HepG2 (cell line): ENCODE measurements around the gene MTIF2. TPM values are rescaled to one million over a fixed set of nuclear protein-coding genes. Genes with fewer than 3 reads are reported as not detected.

ENCODE experiments used
- BCL3 ChIP-seq: sonication (generic); formaldehyde crosslinking; IDR thresholded peaks from 2 replicates; pipeline ENCODE4 v1.5.1; 2020; ENCODE audit warnings: mild to moderate bottlenecking, missing genetic modification reagents, moderate library complexity
- CHCHD3 ChIP-seq: sonication (generic); formaldehyde crosslinking; IDR thresholded peaks from 2 replicates; pipeline ENCODE4 v1.8.0; 2022; ENCODE audit warnings: mild to moderate bottlenecking, missing genetic modification reagents, moderate library complexity
- ETV6 ChIP-seq: sonication (generic); formaldehyde crosslinking; conservative IDR thresholded peaks from 2 replicates; pipeline ENCODE4 v1.4.0; 2020; ENCODE audit warnings: missing genetic modification reagents
- FOXP4 ChIP-seq: sonication (generic); formaldehyde crosslinking; IDR thresholded peaks from 2 replicates; pipeline ENCODE4 v1.4.0; 2020; ENCODE audit warnings: missing genetic modification reagents
- HCFC1 ChIP-seq: fragments of 150-350 bp; IDR thresholded peaks from 2 replicates; pipeline ENCODE4 v1.6.1; 2014; ENCODE audit warnings: low read depth, low read length
- KLF13 ChIP-seq: sonication (generic); formaldehyde crosslinking; IDR thresholded peaks from 2 replicates; pipeline ENCODE4 v1.4.0; 2020; ENCODE audit warnings: mild to moderate bottlenecking, missing genetic modification reagents
- NFE2 ChIP-seq: sonication (generic); formaldehyde crosslinking; IDR thresholded peaks from 2 replicates; pipeline ENCODE4 v1.4.0; 2020; ENCODE audit warnings: missing genetic modification reagents
- NFRKB ChIP-seq: fragments of 450-650 bp; IDR thresholded peaks from 2 replicates; pipeline ENCODE4 v1.6.1; 2017
- PAF1 ChIP-seq: IDR thresholded peaks from 2 replicates; pipeline ENCODE4 v1.6.1; 2016; ENCODE audit warnings: missing genetic modification reagents, missing compliant biosample characterization
- POLR2A ChIP-seq, 2 experiments: IDR thresholded peaks; 2 replicates each; pipeline ENCODE4 v1.6.1; 2011; ENCODE audit warnings: low read depth in 2 of 2, low read length in 2 of 2, mild to moderate bottlenecking in 1 of 2, moderate library complexity in 1 of 2; ENCODE audit not compliant: insufficient read depth in 1 of 2
- SATB2 ChIP-seq: sonication (generic); formaldehyde crosslinking; IDR thresholded peaks from 2 replicates; pipeline ENCODE4 v1.5.0; 2020; ENCODE audit warnings: missing genetic modification reagents
- SOX6 ChIP-seq, 2 experiments: fragments of 450-650 bp in 1 of 2; sonication (generic) in 1 of 2; formaldehyde crosslinking in 1 of 2; IDR thresholded peaks; 2 replicates each; pipeline versions ENCODE4 v1.4.0 to v1.6.1; 2017 to 2020; ENCODE audit warnings: antibody characterized with exemption in 1 of 2, mild to moderate bottlenecking in 1 of 2, missing genetic modification reagents in 1 of 2
- THAP11 ChIP-seq: IDR thresholded peaks from 2 replicates; pipeline ENCODE4 v1.6.1; 2016; ENCODE audit warnings: missing biosample characterization, missing genetic modification reagents
- ZNF235 ChIP-seq: sonication (generic); formaldehyde crosslinking; IDR thresholded peaks from 2 replicates; pipeline ENCODE4 v1.8.1; 2023; ENCODE audit warnings: mild to moderate bottlenecking, missing genetic modification reagents, borderline replicate concordance
- ZNF652 ChIP-seq: IDR thresholded peaks from 2 replicates; pipeline ENCODE4 v1.6.1; 2016; ENCODE audit warnings: low read depth, borderline replicate concordance
- ZNF747 ChIP-seq: sonication (generic); formaldehyde crosslinking; IDR thresholded peaks from 2 replicates; pipeline ENCODE4 v1.8.1; 2023; ENCODE audit warnings: missing genetic modification reagents, mild to moderate bottlenecking, borderline replicate concordance
- ZNF816 ChIP-seq: sonication (generic); formaldehyde crosslinking; IDR thresholded peaks from 2 replicates; pipeline ENCODE4 v1.8.0; 2022; ENCODE audit warnings: missing genetic modification reagents, mild to moderate bottlenecking, borderline replicate concordance
- ZSCAN31 ChIP-seq: sonication (generic); formaldehyde crosslinking; IDR thresholded peaks from 2 replicates; pipeline ENCODE4 v1.5.0; 2020; ENCODE audit warnings: low read depth, mild to moderate bottlenecking, missing genetic modification reagents
- polyA plus RNA-seq, 8 experiments: library from polyadenylated mRNA; depleted of rRNA in 3 of 8; stranded (reverse) in 7 of 8; unstranded in 1 of 8; fragments of >200 nt; fragmentation: Illumina TruSeq in 4 of 8; extraction: Trizol in 4 of 8; gene quantifications; 2 replicates each; pipeline versions ENCODE4 v1.2.1 to v1.2.3, GENCODE V29; 2011 to 2016; ENCODE audit warnings: low read depth in 4 of 8, missing spikeins in 1 of 8, mixed read lengths in 1 of 8; ENCODE audit not compliant: insufficient read depth in 1 of 8
- total RNA-seq, 5 experiments: library from RNA; depleted of rRNA; stranded (reverse); fragments of >200 nt; fragmentation: Illumina TruSeq; extraction: Trizol; gene quantifications; 2 replicates each; pipeline ENCODE4 v1.2.3, GENCODE V29; 2016; ENCODE audit warnings: low read depth in 1 of 5
- TF ChIP-seq, protein P1 (sequence below): sonication (generic); formaldehyde crosslinking; IDR thresholded peaks from 2 replicates; pipeline ENCODE4 v1.4.0; 2020; ENCODE audit warnings: mild to moderate bottlenecking, missing genetic modification reagents
- TF ChIP-seq, protein P2 (sequence below): sonication (generic); formaldehyde crosslinking; IDR thresholded peaks from 2 replicates; pipeline ENCODE4 v1.5.1; 2020; ENCODE audit warnings: mild to moderate bottlenecking, missing genetic modification reagents, borderline replicate concordance

The MTIF2 gene
- total and polyA plus RNA-seq, 2 of the 13 experiments (the other 11 are each of a cell fraction or from before 2014, with no cell fraction given): 32.1 to 92.1 TPM

DNA sequence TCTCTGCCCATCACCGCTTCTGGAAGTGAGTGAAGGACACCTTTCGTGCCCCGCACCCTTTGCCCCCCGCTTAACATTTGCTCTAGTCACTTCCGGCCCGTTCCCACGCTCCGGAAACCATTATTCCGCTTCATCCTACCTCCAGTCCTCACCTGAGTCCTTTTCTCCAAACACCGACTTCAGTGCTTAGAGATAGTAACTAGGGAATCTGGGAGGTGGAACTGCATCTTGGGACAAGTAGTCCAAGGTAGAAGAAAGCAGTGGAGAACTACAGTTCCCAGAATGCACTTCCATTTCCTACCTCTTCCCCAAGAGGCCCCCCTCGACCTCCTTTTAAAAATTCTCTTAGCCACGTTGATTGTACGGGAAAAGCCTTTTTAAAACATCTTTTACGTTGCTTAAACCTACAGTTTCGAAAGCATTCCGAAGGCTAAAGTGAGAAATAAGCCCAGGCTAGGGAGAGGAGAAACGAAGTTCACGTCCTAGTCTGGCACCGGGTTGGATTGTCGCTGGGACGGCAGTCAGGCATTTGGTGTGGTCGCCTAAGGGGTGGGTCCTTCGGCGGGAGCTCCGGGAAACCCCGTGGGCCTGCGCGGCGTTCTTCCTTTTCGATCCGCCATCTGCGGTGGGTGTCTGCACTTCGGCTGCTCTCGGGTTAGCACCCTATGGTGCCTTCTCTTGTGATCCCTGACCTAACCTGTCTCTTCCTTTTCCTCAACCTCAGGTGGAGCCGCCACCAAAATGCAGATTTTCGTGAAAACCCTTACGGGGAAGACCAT lies 36.8 kb downstream of the MTIF2 start, which contains the start of the genes CLHC1 and RPS27A (continued):
- peak; percentile 66 for TF ChIP-seq BCL3 (CRISPR knock-in tag)
- TF ChIP-seq KLF13: no peak
- TF ChIP-seq ZNF816 (CRISPR knock-in tag): no peak
- TF ChIP-seq PAF1: no peak
- TF ChIP-seq ETV6 (CRISPR knock-in tag): 0 out of 2 replicates have a peak, but pooled peaks have one; percentile 27
- TF ChIP-seq NFRKB: 0 out of 2 replicates have a peak, but pooled peaks have one; percentile 4
- TF ChIP-seq HCFC1: peak; percentile 84
- peak; percentile 3 for TF ChIP-seq FOXP4 (CRISPR knock-in tag)
- no peak for TF ChIP-seq SOX6 (IDR thresholded peaks at IDR 0.05)
- TF ChIP-seq SOX6 (CRISPR knock-in tag; IDR thresholded peaks at IDR 0.05): peak; percentile 81
- TF ChIP-seq NFE2 (CRISPR knock-in tag): no peak
- TF ChIP-seq, protein P1, sequence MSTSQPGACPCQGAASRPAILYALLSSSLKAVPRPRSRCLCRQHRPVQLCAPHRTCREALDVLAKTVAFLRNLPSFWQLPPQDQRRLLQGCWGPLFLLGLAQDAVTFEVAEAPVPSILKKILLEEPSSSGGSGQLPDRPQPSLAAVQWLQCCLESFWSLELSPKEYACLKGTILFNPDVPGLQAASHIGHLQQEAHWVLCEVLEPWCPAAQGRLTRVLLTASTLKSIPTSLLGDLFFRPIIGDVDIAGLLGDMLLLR (CRISPR knock-in tag): peak; percentile 64; the same call in 1 of the 2 replicates
- peak; percentile 98 for TF ChIP-seq THAP11 (CRISPR knock-in tag)
- TF ChIP-seq ZSCAN31: peak; percentile 83; the same call in 1 of the 2 replicates
- TF ChIP-seq, protein P2, sequence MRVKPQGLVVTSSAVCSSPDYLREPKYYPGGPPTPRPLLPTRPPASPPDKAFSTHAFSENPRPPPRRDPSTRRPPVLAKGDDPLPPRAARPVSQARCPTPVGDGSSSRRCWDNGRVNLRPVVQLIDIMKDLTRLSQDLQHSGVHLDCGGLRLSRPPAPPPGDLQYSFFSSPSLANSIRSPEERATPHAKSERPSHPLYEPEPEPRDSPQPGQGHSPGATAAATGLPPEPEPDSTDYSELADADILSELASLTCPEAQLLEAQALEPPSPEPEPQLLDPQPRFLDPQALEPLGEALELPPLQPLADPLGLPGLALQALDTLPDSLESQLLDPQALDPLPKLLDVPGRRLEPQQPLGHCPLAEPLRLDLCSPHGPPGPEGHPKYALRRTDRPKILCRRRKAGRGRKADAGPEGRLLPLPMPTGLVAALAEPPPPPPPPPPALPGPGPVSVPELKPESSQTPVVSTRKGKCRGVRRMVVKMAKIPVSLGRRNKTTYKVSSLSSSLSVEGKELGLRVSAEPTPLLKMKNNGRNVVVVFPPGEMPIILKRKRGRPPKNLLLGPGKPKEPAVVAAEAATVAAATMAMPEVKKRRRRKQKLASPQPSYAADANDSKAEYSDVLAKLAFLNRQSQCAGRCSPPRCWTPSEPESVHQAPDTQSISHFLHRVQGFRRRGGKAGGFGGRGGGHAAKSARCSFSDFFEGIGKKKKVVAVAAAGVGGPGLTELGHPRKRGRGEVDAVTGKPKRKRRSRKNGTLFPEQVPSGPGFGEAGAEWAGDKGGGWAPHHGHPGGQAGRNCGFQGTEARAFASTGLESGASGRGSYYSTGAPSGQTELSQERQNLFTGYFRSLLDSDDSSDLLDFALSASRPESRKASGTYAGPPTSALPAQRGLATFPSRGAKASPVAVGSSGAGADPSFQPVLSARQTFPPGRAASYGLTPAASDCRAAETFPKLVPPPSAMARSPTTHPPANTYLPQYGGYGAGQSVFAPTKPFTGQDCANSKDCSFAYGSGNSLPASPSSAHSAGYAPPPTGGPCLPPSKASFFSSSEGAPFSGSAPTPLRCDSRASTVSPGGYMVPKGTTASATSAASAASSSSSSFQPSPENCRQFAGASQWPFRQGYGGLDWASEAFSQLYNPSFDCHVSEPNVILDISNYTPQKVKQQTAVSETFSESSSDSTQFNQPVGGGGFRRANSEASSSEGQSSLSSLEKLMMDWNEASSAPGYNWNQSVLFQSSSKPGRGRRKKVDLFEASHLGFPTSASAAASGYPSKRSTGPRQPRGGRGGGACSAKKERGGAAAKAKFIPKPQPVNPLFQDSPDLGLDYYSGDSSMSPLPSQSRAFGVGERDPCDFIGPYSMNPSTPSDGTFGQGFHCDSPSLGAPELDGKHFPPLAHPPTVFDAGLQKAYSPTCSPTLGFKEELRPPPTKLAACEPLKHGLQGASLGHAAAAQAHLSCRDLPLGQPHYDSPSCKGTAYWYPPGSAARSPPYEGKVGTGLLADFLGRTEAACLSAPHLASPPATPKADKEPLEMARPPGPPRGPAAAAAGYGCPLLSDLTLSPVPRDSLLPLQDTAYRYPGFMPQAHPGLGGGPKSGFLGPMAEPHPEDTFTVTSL (CRISPR knock-in tag): no peak; the same call in 1 of the 2 replicates
- 0 out of 2 replicates have a peak, but pooled peaks have one; percentile 16 for TF ChIP-seq ZNF652 (CRISPR knock-in tag)
- no peak for TF ChIP-seq CHCHD3 (CRISPR knock-in tag)
- no peak; the same call in 1 of the 2 replicates for TF ChIP-seq ZNF747
- 0 out of 2 replicates have a peak, but pooled peaks have one; percentile 19 for TF ChIP-seq ZNF235 (CRISPR knock-in tag)
- no peak; the same call in 1 of the 2 replicates for TF ChIP-seq SATB2
- TF ChIP-seq POLR2A (IDR thresholded peaks at IDR 0.05; ENCODE audit: insufficient read depth in 1 of 2, low read depth in 2 of 2, low read length in 2 of 2): peak; percentile 98
